Erythroblast (primary cell): ENCODE data around the gene FMO4.

Source experiments
- GATA1 ChIP-seq: IDR thresholded peaks from 2 replicates; pipeline ENCODE4 v1.6.1; 2011; ENCODE audit warnings: low read depth, mild to moderate bottlenecking, control low read depth, low read length, moderate library complexity
- POLR2A ChIP-seq: IDR thresholded peaks from 2 replicates; pipeline ENCODE4 v1.6.1; 2011; ENCODE audit warnings: mild to moderate bottlenecking, low read length

- no peak for TF ChIP-seq POLR2A
- TF ChIP-seq GATA1 = no peak
These were observed 48.3 kb upstream of the FMO4 start for GRCh38 chr1:171265686-171266085.
